ENCODE results near the gene NEUROG1.

The NEUROG1 gene

DNA sequence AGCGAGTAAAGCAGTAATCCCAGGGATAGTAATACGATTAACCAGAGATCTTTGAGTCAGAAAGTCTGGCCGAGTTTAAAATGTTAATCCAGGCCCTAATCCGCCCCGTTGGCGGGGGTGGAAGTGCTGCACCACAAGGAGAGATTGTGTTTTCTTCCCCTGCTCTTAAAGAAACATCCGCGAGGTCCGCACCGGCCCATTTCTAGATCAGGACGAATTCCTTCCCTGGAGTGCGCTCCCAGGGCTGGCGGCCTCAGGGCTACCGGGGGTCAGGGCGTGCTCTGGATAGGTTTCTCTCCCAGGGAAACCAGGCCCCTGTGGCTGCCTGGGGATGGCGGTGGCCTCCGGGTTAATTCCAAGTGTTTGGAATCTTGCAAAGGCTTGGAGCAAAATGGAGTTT is 9.3 kb upstream of the NEUROG1 start:
- Histone ChIP-seq H3K4me2 (no peak overlapping the region), H3K36me3 (ENCODE audit: insufficient read depth) (no peaks in the 10 kb centered on the region), H3K79me2 (ENCODE audit: insufficient read depth, low read depth) (no peaks in the 10 kb centered on the region), H3K4me3 (IDR thresholded peaks at IDR 0.05; ENCODE audit: insufficient read depth, low read depth, low read length) (no peak overlapping the region), H3K27ac (no peak overlapping the region), H3K9ac (no peak overlapping the region), H3K27me3 (ENCODE audit: insufficient read depth, low read depth) (no peaks in the 10 kb centered on the region), H3K4me1 (ENCODE audit: low read depth, poor library complexity, severe bottlenecking) (peaks cover 36% of the 10 kb centered on the region), H2AFZ (ENCODE audit: low read depth) (no peak overlapping the region), H4K20me1 (ENCODE audit: insufficient read depth) (no peaks in the 10 kb centered on the region)
- TF ChIP-seq, protein P1, sequence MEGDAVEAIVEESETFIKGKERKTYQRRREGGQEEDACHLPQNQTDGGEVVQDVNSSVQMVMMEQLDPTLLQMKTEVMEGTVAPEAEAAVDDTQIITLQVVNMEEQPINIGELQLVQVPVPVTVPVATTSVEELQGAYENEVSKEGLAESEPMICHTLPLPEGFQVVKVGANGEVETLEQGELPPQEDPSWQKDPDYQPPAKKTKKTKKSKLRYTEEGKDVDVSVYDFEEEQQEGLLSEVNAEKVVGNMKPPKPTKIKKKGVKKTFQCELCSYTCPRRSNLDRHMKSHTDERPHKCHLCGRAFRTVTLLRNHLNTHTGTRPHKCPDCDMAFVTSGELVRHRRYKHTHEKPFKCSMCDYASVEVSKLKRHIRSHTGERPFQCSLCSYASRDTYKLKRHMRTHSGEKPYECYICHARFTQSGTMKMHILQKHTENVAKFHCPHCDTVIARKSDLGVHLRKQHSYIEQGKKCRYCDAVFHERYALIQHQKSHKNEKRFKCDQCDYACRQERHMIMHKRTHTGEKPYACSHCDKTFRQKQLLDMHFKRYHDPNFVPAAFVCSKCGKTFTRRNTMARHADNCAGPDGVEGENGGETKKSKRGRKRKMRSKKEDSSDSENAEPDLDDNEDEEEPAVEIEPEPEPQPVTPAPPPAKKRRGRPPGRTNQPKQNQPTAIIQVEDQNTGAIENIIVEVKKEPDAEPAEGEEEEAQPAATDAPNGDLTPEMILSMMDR (conservative IDR thresholded peaks at IDR 0.05; ENCODE audit: low read depth, low read length): no peak

DNA sequence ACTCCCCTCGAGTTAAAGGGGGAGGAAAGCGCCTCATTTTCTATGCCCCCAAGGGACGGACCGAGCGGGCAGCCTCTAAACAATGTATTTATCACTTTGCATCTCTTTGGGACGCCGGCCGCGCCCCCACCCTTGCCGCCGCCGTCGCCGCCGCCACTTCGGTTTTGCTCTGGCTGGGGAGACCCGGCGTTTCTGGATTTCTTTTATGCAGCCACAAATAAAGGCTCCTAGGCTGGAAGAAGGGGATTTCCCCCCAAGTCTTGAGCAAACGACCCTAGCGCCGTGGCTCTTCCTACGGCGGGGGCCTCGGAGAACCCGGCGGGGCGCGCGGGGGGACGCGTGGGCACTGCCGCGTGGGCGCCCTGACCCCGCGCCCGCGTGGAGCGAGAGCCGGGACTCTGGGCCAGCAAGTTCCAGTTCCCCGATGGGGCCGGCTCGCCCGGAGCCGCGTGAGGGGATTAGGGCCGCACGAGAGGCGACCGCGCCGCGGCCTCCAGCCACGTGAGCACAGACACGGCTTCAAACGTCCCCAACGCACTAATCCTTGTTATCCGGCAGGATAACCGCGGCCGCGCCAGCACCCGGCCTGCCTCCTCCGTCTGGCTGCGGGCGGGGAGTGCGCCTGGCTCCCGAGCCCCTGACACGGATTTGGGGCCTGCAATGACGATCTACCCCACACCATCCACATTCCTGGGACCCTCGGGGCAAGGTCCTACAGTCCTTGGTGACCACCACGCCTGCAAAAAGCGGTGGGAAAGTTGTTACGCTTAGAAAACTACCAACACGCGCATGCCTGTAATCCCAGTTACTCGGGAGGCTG is 7.9 kb upstream of the NEUROG1 start:
- TF ChIP-seq, protein P1 (conservative IDR thresholded peaks at IDR 0.05; ENCODE audit: low read depth, low read length): no peak
- H3K4me3 ChIP-seq (IDR thresholded peaks at IDR 0.05; ENCODE audit: insufficient read depth, low read depth, low read length): no peak overlapping the region
- H2AFZ ChIP-seq (ENCODE audit: low read depth): peak overlapping the region; percentile 92

DNA sequence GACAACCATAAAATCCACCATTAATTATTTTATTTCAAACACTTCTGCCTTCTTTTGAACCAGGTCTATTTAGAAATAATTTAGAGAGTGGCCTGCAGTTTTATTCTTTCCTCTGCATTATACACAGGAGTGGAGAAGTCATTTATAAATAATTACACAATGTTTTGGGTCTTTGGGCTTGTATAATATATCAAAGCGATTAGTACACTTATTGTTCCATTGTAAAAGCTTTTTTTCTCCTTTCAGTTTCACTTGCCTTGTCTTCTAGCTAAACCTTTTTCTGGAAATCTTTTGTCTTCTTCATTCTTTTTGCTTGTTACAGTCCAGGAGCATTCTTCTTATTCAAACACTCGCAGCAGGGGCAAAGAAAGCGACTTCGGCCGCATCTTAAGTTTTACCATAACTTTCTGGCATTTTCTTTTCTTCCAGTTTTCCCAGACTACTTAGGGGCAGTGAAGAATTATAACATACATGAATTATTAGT is 7.3 kb upstream of the NEUROG1 start:
- Histone ChIP-seq H3K79me2 (ENCODE audit: insufficient read depth, low read depth) (no peaks in the 10 kb centered on the region), H3K4me1 (ENCODE audit: low read depth, poor library complexity, severe bottlenecking) (peaks cover 25% of the 10 kb centered on the region), H3K9ac (peak overlapping the region; percentile 62; the same call in 1 of the 2 replicates), H3K36me3 (ENCODE audit: insufficient read depth) (no peaks in the 10 kb centered on the region), H3K4me3 (IDR thresholded peaks at IDR 0.05; ENCODE audit: insufficient read depth, low read depth, low read length) (no peak overlapping the region), H3K4me2 (peak overlapping the region; percentile 66), H3K27ac (no peak overlapping the region), H4K20me1 (ENCODE audit: insufficient read depth) (no peaks in the 10 kb centered on the region), H2AFZ (ENCODE audit: low read depth) (peak overlapping the region; percentile 92), H3K27me3 (ENCODE audit: insufficient read depth, low read depth) (no peaks in the 10 kb centered on the region)
- TF ChIP-seq, protein P1 (conservative IDR thresholded peaks at IDR 0.05; ENCODE audit: low read depth, low read length): no peak

More for the DNA sequence above, 7.9 kb upstream of the NEUROG1 start:
- Histone ChIP-seq H3K27ac (no peak overlapping the region), H3K36me3 (ENCODE audit: insufficient read depth) (no peaks in the 10 kb centered on the region), H3K79me2 (ENCODE audit: insufficient read depth, low read depth) (no peaks in the 10 kb centered on the region), H4K20me1 (ENCODE audit: insufficient read depth) (no peaks in the 10 kb centered on the region), H3K27me3 (ENCODE audit: insufficient read depth, low read depth) (no peaks in the 10 kb centered on the region), H3K9ac (peak overlapping the region; percentile 62; the same call in 1 of the 2 replicates), H3K4me1 (ENCODE audit: low read depth, poor library complexity, severe bottlenecking) (peaks cover 32% of the 10 kb centered on the region), H3K4me2 (peak overlapping the region; percentile 66)

DNA sequence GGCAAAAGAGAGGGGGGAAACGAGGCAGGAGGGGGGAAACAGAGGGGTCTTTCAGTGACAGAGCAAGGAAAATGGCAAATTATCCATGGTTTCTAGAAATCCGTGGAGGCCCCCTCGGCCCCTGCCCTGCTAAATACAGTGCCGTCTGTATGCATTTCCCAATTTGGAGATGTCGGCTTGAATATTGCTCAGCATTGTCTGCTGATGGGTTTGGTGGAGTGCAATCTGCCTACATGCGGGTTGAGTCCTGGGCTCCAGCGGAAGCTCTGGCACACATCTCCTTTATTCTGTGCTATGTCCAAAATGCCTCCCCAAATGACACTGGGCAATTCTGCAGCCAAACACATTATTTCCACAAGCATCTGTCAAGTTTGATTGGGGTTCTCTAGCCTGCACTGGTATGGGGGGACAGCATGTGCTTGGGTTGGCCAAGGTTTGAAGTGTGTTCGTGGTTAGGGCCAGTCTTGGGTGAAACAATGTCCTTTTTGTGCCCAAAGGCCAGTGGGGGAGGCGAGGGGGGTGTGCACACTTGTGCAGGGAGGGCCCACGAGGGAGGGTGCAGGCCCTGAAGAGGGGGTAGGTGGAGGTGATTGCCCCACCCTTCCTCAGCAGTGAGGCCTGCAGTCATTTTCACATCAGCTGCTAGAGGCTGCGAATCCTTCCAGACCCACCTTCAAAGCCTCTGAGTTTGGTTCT is 6.2 kb upstream of the NEUROG1 start:
- H2AFZ ChIP-seq (ENCODE audit: low read depth): no peak overlapping the region
- H3K36me3 ChIP-seq (ENCODE audit: insufficient read depth): no peaks in the 10 kb centered on the region
- no peak overlapping the region for H3K4me3 ChIP-seq (IDR thresholded peaks at IDR 0.05; ENCODE audit: insufficient read depth, low read depth, low read length)
- TF ChIP-seq, protein P1 (conservative IDR thresholded peaks at IDR 0.05; ENCODE audit: low read depth, low read length): no peak
- H4K20me1 ChIP-seq (ENCODE audit: insufficient read depth): no peaks in the 10 kb centered on the region
- no peak overlapping the region for H3K27ac ChIP-seq
- H3K4me1 ChIP-seq (ENCODE audit: low read depth, poor library complexity, severe bottlenecking): peaks cover 15% of the 10 kb centered on the region
- no peak overlapping the region for H3K4me2 ChIP-seq
- no peak overlapping the region for H3K9ac ChIP-seq
- no peaks in the 10 kb centered on the region for H3K27me3 ChIP-seq (ENCODE audit: insufficient read depth, low read depth)
- no peaks in the 10 kb centered on the region for H3K79me2 ChIP-seq (ENCODE audit: insufficient read depth, low read depth)
